Pancreas (tissue), 10 donors: Measurements from ENCODE around the gene MED14. TPM values are rescaled to one million over a fixed set of nuclear protein-coding genes. Genes with fewer than 3 reads are reported as not detected.
A peak's percentile ranks its signal among the peaks of the same experiment; 100 is the strongest.

Experiments
- ATAC-seq, 4 donors: fragments of 200-7000 bp; cut with Tn5 transposase; one replicate each; pipeline versions ENCODE4 v1.8.0 to v1.9.1; 2020; ENCODE audit warnings: mild to moderate bottlenecking in 4 of 4, moderate library complexity in 4 of 4
- DNase-seq, 6 donors: peaks; one replicate each; pipeline ENCODE4 v3.0.0-alpha.2; 2020
- FAIRE-seq: peaks from 2 replicates; lab custom pipeline; 2012; peaks lifted over from hg19 to GRCh38; lab: Jason Lieb, UNC
- H3K27ac ChIP-seq, 4 donors: fragments of 200-600 bp; sonication (generic); 1 replicate in 3 of 4; 2 replicates in 1 of 4; pipeline versions ENCODE4 v1.5.0 to v1.8.0; 2020
- H3K27me3 ChIP-seq, 4 donors: fragments of 200-600 bp; one replicate each; pipeline ENCODE4 v1.8.0; 2021
- H3K36me3 ChIP-seq, 3 donors: fragments of 200-600 bp; sonication (generic) in 1 of 3; one replicate each; pipeline versions ENCODE4 v1.5.0 to v1.8.0; 2020 to 2021
- H3K4me1 ChIP-seq, 3 donors: fragments of 200-600 bp; one replicate each; pipeline ENCODE4 v1.8.0; 2021
- H3K4me3 ChIP-seq, 4 donors: fragments of 200-600 bp; sonication (generic) in 2 of 4; one replicate each; pipeline versions ENCODE4 v1.5.0 to v1.8.0; 2020 to 2021
- H3K9me3 ChIP-seq, 4 donors: fragments of 200-600 bp; one replicate each; pipeline ENCODE4 v1.8.0; 2021
- WGBS, 2 donors: extraction: QIAGEN DNeasy Blood & Tissue Kit; methylation state at CpG; one replicate each; pipeline ENCODE4 v1.1.7; 2013; 5-methylcytosine and 5-hydroxymethylcytosine counted together
- intact Hi-C, 3 donors: fragments of 100-400 bp; cut with DNase I; formaldehyde crosslinking; loops; one replicate each; pipeline versions ENCODE4 v1.11.1 to v1.14.2; 2022
- polyA plus RNA-seq, 2 donors: library from polyadenylated mRNA; stranded (reverse); fragments of 200-250 nt; gene quantifications; one replicate each; pipeline ENCODE4 v1.2.3, GENCODE V29; 2013
- total RNA-seq, 6 donors: library from RNA; stranded (reverse); fragmentation: NEBNext Ultra II Directional in 4 of 6; extraction: Animal tissue kit (Norgen Biotek cat#: 25700) in 4 of 6; gene quantifications; one replicate each; pipeline versions ENCODE4 v1.2.1 to v1.2.4, GENCODE V29; 2021 to 2023
- TF ChIP-seq, protein P1 (sequence below), 4 donors: fragments of 200-600 bp; sonication (generic) in 3 of 4; IDR thresholded peaks; one replicate each; pipeline versions ENCODE4 v1.5.0 to v1.8.0; 2021; ENCODE audit warnings: antibody characterized with exemption in 4 of 4
- donor health status: healthy with polysubstance abuse.
- donor health status: DM: no; HTN: no; CAD: no; lungs with moderate emphysema.
- donor health status: DM: no; HTN: no; CAD: no.
- donor health status: control.
- donor health status: control.
- donor health status: Bipolar disorder and iron deficiency.
- donor health status: DM: yes; HTN: yes; CAD: no.
- donor health status: DM: no; HTN: no; CAD: no.
- donor health status: DM: no; HTN: no; CAD: no.
- donor health status: DM: yes; HTN: yes; CAD: no.

Gene MED14
- total and polyA plus RNA-seq, 8 donors: 7.6 to 27.9 (median 16.3) TPM

GRCh38 chrX:40698851-40699250 lies 36.5 kb downstream of the MED14 start:
- 96 to 97% methylated on average over 1 of the region's 1 CpG for WGBS, 2 donors
- FAIRE-seq (no peak), DNase-seq (no peak), ATAC-seq (no peak)
- Histone ChIP-seq H3K9me3 (no peaks in the 10 kb centered on the region), H3K4me1 (no peaks in the 10 kb centered on the region), H3K27me3 (peaks cover 0 to 15% (median 0%) of the 10 kb centered on the region in 4 donors), H3K36me3 (no peaks in the 10 kb centered on the region), H3K4me3 (no peak overlapping the region), H3K27ac (no peak overlapping the region)
- TF ChIP-seq, protein P1, sequence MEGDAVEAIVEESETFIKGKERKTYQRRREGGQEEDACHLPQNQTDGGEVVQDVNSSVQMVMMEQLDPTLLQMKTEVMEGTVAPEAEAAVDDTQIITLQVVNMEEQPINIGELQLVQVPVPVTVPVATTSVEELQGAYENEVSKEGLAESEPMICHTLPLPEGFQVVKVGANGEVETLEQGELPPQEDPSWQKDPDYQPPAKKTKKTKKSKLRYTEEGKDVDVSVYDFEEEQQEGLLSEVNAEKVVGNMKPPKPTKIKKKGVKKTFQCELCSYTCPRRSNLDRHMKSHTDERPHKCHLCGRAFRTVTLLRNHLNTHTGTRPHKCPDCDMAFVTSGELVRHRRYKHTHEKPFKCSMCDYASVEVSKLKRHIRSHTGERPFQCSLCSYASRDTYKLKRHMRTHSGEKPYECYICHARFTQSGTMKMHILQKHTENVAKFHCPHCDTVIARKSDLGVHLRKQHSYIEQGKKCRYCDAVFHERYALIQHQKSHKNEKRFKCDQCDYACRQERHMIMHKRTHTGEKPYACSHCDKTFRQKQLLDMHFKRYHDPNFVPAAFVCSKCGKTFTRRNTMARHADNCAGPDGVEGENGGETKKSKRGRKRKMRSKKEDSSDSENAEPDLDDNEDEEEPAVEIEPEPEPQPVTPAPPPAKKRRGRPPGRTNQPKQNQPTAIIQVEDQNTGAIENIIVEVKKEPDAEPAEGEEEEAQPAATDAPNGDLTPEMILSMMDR (IDR thresholded peaks at IDR 0.05): no peak
- intact Hi-C loops: no loop called here

GRCh38 chrX:40694802-40695201 lies 40.5 kb downstream of the MED14 start:
- peak; percentile 37 for FAIRE-seq
- ATAC-seq: no peak
- Histone ChIP-seq H3K27me3 (peaks cover 0 to 9% (median 0%) of the 10 kb centered on the region in 4 donors), H3K4me1 (no peaks in the 10 kb centered on the region), H3K36me3 (no peaks in the 10 kb centered on the region), H3K4me3 (no peak overlapping the region), H3K27ac (no peak overlapping the region), H3K9me3 (no peaks in the 10 kb centered on the region)
- 66 to 95% methylated on average over 1 of the region's 1 CpG for WGBS, 2 donors
- intact Hi-C loops: no loop called here
- TF ChIP-seq, protein P1 (IDR thresholded peaks at IDR 0.05): no peak
- DNase-seq: no peak

- no peaks in the 10 kb centered on the region for H3K27me3 ChIP-seq
- no peak overlapping the region for H3K27ac ChIP-seq
- DNase-seq: no peak
- H3K9me3 ChIP-seq: no peaks in the 10 kb centered on the region
- TF ChIP-seq, protein P1 (IDR thresholded peaks at IDR 0.05): no peak
- H3K4me1 ChIP-seq: no peaks in the 10 kb centered on the region
- H3K4me3 ChIP-seq: no peak overlapping the region
- H3K36me3 ChIP-seq: no peaks in the 10 kb centered on the region
- intact Hi-C loops: no loop called here
- no peak for FAIRE-seq
- ATAC-seq: no peak
Observed at GRCh38 chrX:40688929-40689328, 46.4 kb downstream of the MED14 start.

DNA sequence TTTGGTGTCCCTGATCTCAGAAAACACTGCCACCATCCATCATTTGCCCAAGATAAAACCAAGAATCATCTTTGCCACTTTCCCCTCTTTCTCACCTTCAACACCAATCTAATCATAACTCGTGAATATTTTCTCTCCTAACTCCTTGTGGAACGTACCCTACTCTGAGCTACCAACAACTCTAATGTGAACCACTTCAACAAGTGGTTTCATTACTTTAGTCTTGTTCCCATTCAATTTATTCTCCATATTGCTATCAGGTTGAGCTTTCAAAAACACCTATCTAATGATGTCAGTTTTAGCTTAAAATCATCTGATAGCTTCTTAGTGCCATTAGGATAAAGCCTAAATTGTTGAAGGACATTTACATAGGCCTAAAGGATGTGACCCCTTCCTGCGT lies 48.2 kb downstream of the MED14 start:
- Histone ChIP-seq H3K27me3 (no peaks in the 10 kb centered on the region), H3K9me3 (no peaks in the 10 kb centered on the region), H3K4me1 (no peaks in the 10 kb centered on the region), H3K4me3 (no peak overlapping the region), H3K36me3 (no peaks in the 10 kb centered on the region), H3K27ac (no peak overlapping the region)
- TF ChIP-seq, protein P1 (IDR thresholded peaks at IDR 0.05): no peak
- intact Hi-C loops: no loop called here
- FAIRE-seq: no peak
- no peak for ATAC-seq
- WGBS, 2 donors: 96 to 97% methylated on average over 3 of the region's 3 CpGs
- no peak for DNase-seq

DNA sequence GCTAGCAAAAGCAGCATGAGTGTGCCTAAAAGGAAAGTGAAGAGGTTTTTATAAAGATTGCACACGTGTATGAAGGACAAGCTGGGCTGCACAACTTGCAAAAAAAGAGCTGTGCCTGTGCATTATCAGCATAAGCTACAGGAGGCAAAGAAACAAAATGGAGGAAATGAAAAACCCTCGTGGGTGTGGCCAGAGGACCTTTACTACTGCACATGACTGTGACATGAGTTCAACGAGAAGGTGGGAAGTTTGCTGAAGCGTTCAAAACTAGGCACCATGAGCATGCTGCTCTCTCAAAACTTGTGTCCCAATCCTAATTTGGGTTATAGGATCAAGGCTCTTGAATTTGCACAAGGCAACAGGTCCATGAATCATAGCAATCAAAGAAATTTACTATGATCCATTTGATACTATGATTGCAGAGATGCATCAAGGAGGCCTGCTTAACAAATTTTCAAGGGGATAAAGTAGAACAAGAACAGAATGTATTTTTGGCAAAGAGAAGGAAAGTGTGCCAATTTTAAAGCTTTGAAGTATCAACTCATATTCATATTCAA lies 49.9 kb downstream of the MED14 start:
- Histone ChIP-seq H3K27me3 (no peaks in the 10 kb centered on the region), H3K4me1 (no peaks in the 10 kb centered on the region), H3K9me3 (no peaks in the 10 kb centered on the region), H3K27ac (no peak overlapping the region), H3K4me3 (no peak overlapping the region), H3K36me3 (no peaks in the 10 kb centered on the region)
- DNase-seq (no peak), FAIRE-seq (no peak), ATAC-seq (no peak)
- 53 to 70% methylated on average over 4 of the region's 4 CpGs for WGBS, 2 donors
- TF ChIP-seq, protein P1 (IDR thresholded peaks at IDR 0.05): no peak
- intact Hi-C loops: no loop called here
